Astrocyte (in vitro differentiated cells and primary cell): ENCODE data around the gene MYO15B.

Source experiments
- CTCF ChIP-seq: IDR thresholded peaks from 2 replicates; pipeline ENCODE4 v1.5.1; 2011; ENCODE audit warnings: low read depth, mild to moderate bottlenecking, inconsistent platforms, low read length, moderate library complexity; ENCODE audit not compliant: insufficient read depth
- EZH2 ChIP-seq: IDR thresholded peaks from 2 replicates; pipeline ENCODE4 v1.6.1; 2012; ENCODE audit warnings: mild to moderate bottlenecking, low read length, inconsistent platforms; ENCODE audit not compliant: insufficient read depth

- TF ChIP-seq CTCF (no peak), EZH2 (no peak)
Measured at GRCh38 chr17:75628425-75628824, 40.8 kb downstream of the MYO15B start.
